Psoas muscle (tissue), 8 donors: ENCODE data around the gene AMER2. TPM values are rescaled to one million over a fixed set of nuclear protein-coding genes. Genes with fewer than 3 reads are reported as not detected.

Experiments used
- ATAC-seq, 4 donors: fragments of 200-7000 bp; cut with Tn5 transposase; one replicate each; pipeline ENCODE4 v1.9.1; 2020; ENCODE audit warnings: moderate library complexity in 3 of 4, mild to moderate bottlenecking in 2 of 4
- DNase-seq, 2 donors: peaks; one replicate each; pipeline ENCODE4 v3.0.0-alpha.2; 2020
- H3K27ac ChIP-seq: fragments of 200-600 bp; one replicate; pipeline ENCODE4 v1.8.0; 2022
- H3K27me3 ChIP-seq, 3 donors: fragments of 200-600 bp in 1 of 3; one replicate each; pipeline versions ENCODE4 v1.6.1 to v1.8.0; 2013 to 2022; ENCODE audit warnings: low read length in 2 of 3, mild to moderate bottlenecking in 2 of 3, moderate library complexity in 1 of 3; ENCODE audit not compliant: insufficient read depth in 3 of 3
- H3K36me3 ChIP-seq, 2 donors: fragments of 200-600 bp in 1 of 2; one replicate each; pipeline versions ENCODE4 v1.6.1 to v1.8.0; 2013 to 2022; ENCODE audit warnings: low read depth in 1 of 2, mild to moderate bottlenecking in 1 of 2, moderate library complexity in 1 of 2; ENCODE audit not compliant: insufficient read depth in 1 of 2
- H3K4me1 ChIP-seq: fragments of 200-600 bp; one replicate; pipeline ENCODE4 v1.8.0; 2022
- H3K4me3 ChIP-seq: fragments of 200-600 bp; one replicate; pipeline ENCODE4 v1.8.0; 2022; ENCODE audit warnings: mild to moderate bottlenecking
- H3K9me3 ChIP-seq: fragments of 200-600 bp; one replicate; pipeline ENCODE4 v1.8.0; 2022
- CTCF ChIP-seq: fragments of 200-600 bp; IDR thresholded peaks from one replicate; pipeline ENCODE4 v1.8.0; 2022; ENCODE audit warnings: antibody characterized with exemption
- WGBS, 3 donors: extraction: QIAGEN DNeasy Blood & Tissue Kit; methylation state at CpG; one replicate each; pipeline versions ENCODE4 v1.1.6 to v1.1.7; 2013; 5-methylcytosine and 5-hydroxymethylcytosine counted together
- intact Hi-C, 2 donors: fragments of 100-400 bp; cut with DNase I; formaldehyde crosslinking; loops; one replicate each; pipeline versions ENCODE4 v1.11.0 to v1.14.2; 2022
- polyA plus RNA-seq, 3 donors: library from polyadenylated mRNA; stranded (reverse); fragments of 200-250 nt; gene quantifications; one replicate each; pipeline ENCODE4 v1.2.3, GENCODE V29; 2013
- total RNA-seq, 4 donors: library from RNA; stranded (reverse); fragmentation: NEBNext Ultra II Directional in 2 of 4; extraction: Animal tissue kit (Norgen Biotek cat#: 25700) in 2 of 4; gene quantifications; one replicate each; pipeline versions ENCODE4 v1.2.1 to v1.2.4, GENCODE V29; 2021 to 2023
- donor health status: healthy with polysubstance abuse.
- donor health status: DM: no; HTN: no; CAD: no; lungs with moderate emphysema.
- donor health status: Bipolar disorder and iron deficiency.
- donor health status: healthy.
- donor health status: DM: yes; HTN: yes; CAD: no.
- donor health status: DM: no; HTN: no; CAD: no.
- donor health status: DM: no; HTN: no; CAD: no.
- donor health status: DM: yes; HTN: yes; CAD: no.

The AMER2 gene
- total and polyA plus RNA-seq, 7 donors: 0.01 to 0.08 (median 0.04) TPM; not detected in 4

GRCh38 chr13:25180775-25181537 lies 8.9 kb upstream of the AMER2 start:
- Histone ChIP-seq H3K27ac (no peak overlapping the region), H3K36me3 (no peaks in the 10 kb centered on the region), H3K27me3 (peaks cover 0 to 2% (median 0%) of the 10 kb centered on the region in 3 donors), H3K9me3 (no peaks in the 10 kb centered on the region), H3K4me3 (no peak overlapping the region), H3K4me1 (no peaks in the 10 kb centered on the region)
- TF ChIP-seq CTCF: no peak
- DNase-seq (no peak), ATAC-seq (no peak)
- WGBS, 3 donors: 40 to 57% (median 51%) methylated on average over 3 of the region's 3 CpGs
- intact Hi-C loops: no loop called here

- DNase-seq (no peak), ATAC-seq (no peak)
- Histone ChIP-seq H3K36me3 (no peaks in the 10 kb centered on the region), H3K9me3 (no peaks in the 10 kb centered on the region), H3K27ac (no peak overlapping the region), H3K4me3 (no peak overlapping the region), H3K27me3 (peaks cover 0 to 7% (median 3%) of the 10 kb centered on the region in 3 donors), H3K4me1 (no peaks in the 10 kb centered on the region)
- intact Hi-C loops: loop anchor here in 1 of 2 donors (5.0 kb wide), 1 partner anchor 217 kb away; no protein-coding TSS in a partner anchor
- no peak for TF ChIP-seq CTCF
- WGBS, 3 donors: 71 to 79% (median 73%) methylated on average over 18 of the region's 18 CpGs
These were observed 8.0 kb upstream of the AMER2 start for GRCh38 chr13:25179832-25180774.

GRCh38 chr13:25179011-25179410 lies 6.9 kb upstream of the AMER2 start:
- H3K4me3 ChIP-seq: no peak overlapping the region
- WGBS, 3 donors: 89 to 94% (median 92%) methylated on average over 3 of the region's 3 CpGs
- H3K27me3 ChIP-seq: peaks cover 0 to 9% (median 3%) of the 10 kb centered on the region in 3 donors
- H3K27ac ChIP-seq: no peak overlapping the region
- no peaks in the 10 kb centered on the region for H3K9me3 ChIP-seq
- no peak for DNase-seq
- intact Hi-C loops: loop anchor here in 1 of 2 donors (5.0 kb wide), 1 partner anchor 218 kb away; no protein-coding TSS in a partner anchor
- H3K36me3 ChIP-seq: no peaks in the 10 kb centered on the region
- no peak for TF ChIP-seq CTCF
- H3K4me1 ChIP-seq: no peaks in the 10 kb centered on the region
- no peak for ATAC-seq

- ATAC-seq: no peak
- intact Hi-C loops: loop anchor here in 1 of 2 donors (5.0 kb wide), 1 partner anchor 219 kb away; no protein-coding TSS in a partner anchor
- WGBS, 3 donors: 42 to 62% (median 50%) methylated on average over 3 of the region's 3 CpGs
These were observed 6.0 kb upstream of the AMER2 start for GRCh38 chr13:25178070-25178469.

More at GRCh38 chr13:25178070-25178469, 6.0 kb upstream of the AMER2 start:
- no peak for TF ChIP-seq CTCF
- H3K36me3 ChIP-seq: no peaks in the 10 kb centered on the region
- H3K9me3 ChIP-seq: no peaks in the 10 kb centered on the region
- DNase-seq: no peak
- H3K27ac ChIP-seq: no peak overlapping the region
- H3K4me1 ChIP-seq: no peaks in the 10 kb centered on the region
- H3K27me3 ChIP-seq: peaks cover 0 to 16% (median 3%) of the 10 kb centered on the region in 3 donors
- H3K4me3 ChIP-seq: no peak overlapping the region
